Trophoblast cell (in vitro differentiated cells and primary cell): ENCODE results near the gene RWDD1.

Experiments used
- DNase-seq, 2 donors: peaks; one replicate each; pipeline ENCODE4 v3.0.0-alpha.2; 2016
- H2AFZ ChIP-seq: 2 replicates; pipeline ENCODE4 v1.6.1; 2013; ENCODE audit warnings: low read length, moderate library complexity, mild to moderate bottlenecking; ENCODE audit not compliant: insufficient read depth, poor library complexity
- H2AK5ac ChIP-seq: 2 replicates; pipeline ENCODE4 v1.6.1; 2013; ENCODE audit warnings: mild to moderate bottlenecking, low read length
- H2BK120ac ChIP-seq: 2 replicates; pipeline ENCODE4 v1.6.1; 2013; ENCODE audit warnings: low read length, mild to moderate bottlenecking, moderate library complexity; ENCODE audit not compliant: insufficient read depth, poor library complexity
- H2BK12ac ChIP-seq: 2 replicates; pipeline ENCODE4 v1.6.1; 2013; ENCODE audit warnings: mild to moderate bottlenecking, low read length, moderate library complexity
- H2BK5ac ChIP-seq: 2 replicates; pipeline ENCODE4 v1.6.1; 2013; ENCODE audit warnings: low read length, low read depth, moderate library complexity, mild to moderate bottlenecking; ENCODE audit not compliant: poor library complexity
- H3K14ac ChIP-seq: 2 replicates; pipeline ENCODE4 v1.6.1; 2013; ENCODE audit warnings: mild to moderate bottlenecking, low read length
- H3K18ac ChIP-seq: 2 replicates; pipeline ENCODE4 v1.6.1; 2013; ENCODE audit warnings: mild to moderate bottlenecking, low read length
- H3K23ac ChIP-seq: 2 replicates; pipeline ENCODE4 v1.6.1; 2013; ENCODE audit warnings: low read length
- H3K27ac ChIP-seq: 2 replicates; pipeline ENCODE4 v1.5.1; 2013; ENCODE audit warnings: low read depth, mild to moderate bottlenecking, inconsistent platforms, low read length, moderate library complexity
- H3K27me3 ChIP-seq: 2 replicates; pipeline ENCODE4 v1.6.1; 2013; ENCODE audit warnings: inconsistent platforms, mild to moderate bottlenecking, low read length, moderate library complexity; ENCODE audit not compliant: insufficient read depth
- H3K36me3 ChIP-seq, 2 experiments: 1 replicate in 1 of 2; 2 replicates in 1 of 2; pipeline ENCODE4 v1.6.1; 2013; ENCODE audit warnings: low read length in 2 of 2, mild to moderate bottlenecking in 2 of 2, moderate library complexity in 1 of 2; ENCODE audit not compliant: insufficient read depth in 2 of 2, control insufficient read depth in 1 of 2
- H3K4ac ChIP-seq: 2 replicates; pipeline ENCODE4 v1.6.1; 2013; ENCODE audit warnings: low read depth, mild to moderate bottlenecking, low read length, moderate library complexity
- H3K4me1 ChIP-seq, 2 experiments: 1 replicate in 1 of 2; 2 replicates in 1 of 2; pipeline ENCODE4 v1.6.1; 2013; ENCODE audit warnings: low read length in 2 of 2, mild to moderate bottlenecking in 2 of 2, moderate library complexity in 1 of 2; ENCODE audit not compliant: insufficient read depth in 2 of 2, control insufficient read depth in 1 of 2
- H3K4me2 ChIP-seq: 2 replicates; pipeline ENCODE4 v1.6.1; 2013; ENCODE audit warnings: inconsistent platforms, mild to moderate bottlenecking, low read length, moderate library complexity
- H3K4me3 ChIP-seq: 2 replicates; pipeline ENCODE4 v1.5.1; 2013; ENCODE audit warnings: mild to moderate bottlenecking, low read depth, low read length, inconsistent platforms
- H3K79me1 ChIP-seq: one replicate; pipeline ENCODE4 v1.6.1; 2013; ENCODE audit warnings: low read length
- H3K79me2 ChIP-seq: 2 replicates; pipeline ENCODE4 v1.6.1; 2013; ENCODE audit warnings: low read length, mild to moderate bottlenecking; ENCODE audit not compliant: control insufficient read depth, insufficient read depth, poor library complexity
- H3K9ac ChIP-seq: 2 replicates; pipeline ENCODE4 v1.6.1; 2013; ENCODE audit warnings: mild to moderate bottlenecking, low read length
- H3K9me3 ChIP-seq: 2 replicates; pipeline ENCODE4 v1.6.1; 2013; ENCODE audit warnings: low read depth, mild to moderate bottlenecking, control low read depth, inconsistent platforms, low read length; ENCODE audit not compliant: insufficient read depth
- H4K12ac ChIP-seq: 2 replicates; pipeline ENCODE4 v1.6.1; 2013; ENCODE audit warnings: low read depth, mild to moderate bottlenecking, low read length, moderate library complexity
- H4K8ac ChIP-seq: 2 replicates; pipeline ENCODE4 v1.6.1; 2013; ENCODE audit warnings: low read depth, mild to moderate bottlenecking, low read length, moderate library complexity
- H4K91ac ChIP-seq: one replicate; pipeline ENCODE4 v1.6.1; 2013; ENCODE audit warnings: low read depth, mild to moderate bottlenecking, low read length, moderate library complexity
- WGBS: extraction: QIAGEN DNeasy Blood & Tissue Kit; methylation state at CpG from one replicate; pipeline ENCODE4 v1.1.7; 2013; ENCODE audit warnings: missing lambda C conversion rate; ENCODE audit not compliant: insufficient read length, insufficient coverage; ENCODE audit errors: extremely low coverage; 5-methylcytosine and 5-hydroxymethylcytosine counted together

Gene RWDD1

GRCh38 chr6:116615937-116616736, 44.8 kb downstream of the RWDD1 start, which contains the start of gene RSPH4A:
RSPH4A (plus strand) TSS chr6:116616479; CDS start chr6:116616624, 145 bp downstream.
- Histone ChIP-seq H3K9ac (peak within 1 kb of the TSS; percentile 4), H2AK5ac (no peak within 1 kb of the TSS), H3K4me1 (peaks cover 0 to 6% of the 10 kb centered on the region in 2 experiments), H3K36me3 (no peaks in the 10 kb centered on the region), H4K91ac (peak within 1 kb of the TSS; percentile 64), H4K12ac (peak within 1 kb of the TSS; percentile 44), H2BK5ac (no peak within 1 kb of the TSS), H3K18ac (peak within 1 kb of the TSS; percentile 79), H3K27me3 (no peaks in the 10 kb centered on the region), H3K27ac (no peak within 1 kb of the TSS), H3K4ac (no peak within 1 kb of the TSS), H3K79me1 (peaks cover 2% of the 10 kb centered on the region), H4K8ac (peak within 1 kb of the TSS; percentile 85), H3K79me2 (peaks cover 2% of the 10 kb centered on the region), H3K14ac (peak within 1 kb of the TSS; percentile 67), H2BK120ac (peak within 1 kb of the TSS; percentile 54), H3K4me2 (peak within 1 kb of the TSS; percentile 62), H3K4me3 (peak within 1 kb of the TSS; percentile 72), H2AFZ (peak within 1 kb of the TSS; percentile 27), H3K9me3 (no peaks in the 10 kb centered on the region), H2BK12ac (no peak within 1 kb of the TSS), H3K23ac (no peak within 1 kb of the TSS)
- no CpG with 5 or more reads among the region's 29 CpGs for WGBS
- DNase-seq, result peak; percentile 73 to 88

GRCh38 chr6:116616737-116617053, 45.4 kb downstream of the RWDD1 start:
- H3K4ac ChIP-seq, result no peak overlapping the region
- H3K27me3 ChIP-seq, result no peaks in the 10 kb centered on the region
- no peak overlapping the region for H2AFZ ChIP-seq
- peaks cover 2% of the 10 kb centered on the region for H3K79me1 ChIP-seq
- H3K14ac ChIP-seq, result no peak overlapping the region
- peaks cover 0 to 6% of the 10 kb centered on the region in 2 experiments for H3K4me1 ChIP-seq
- no peak overlapping the region for H4K8ac ChIP-seq
- peaks cover 2% of the 10 kb centered on the region for H3K79me2 ChIP-seq
- H3K27ac ChIP-seq, result no peak overlapping the region
- H3K4me3 ChIP-seq, result no peak overlapping the region
- H2BK5ac ChIP-seq, result no peak overlapping the region
- no peak overlapping the region for H3K9ac ChIP-seq
- H3K18ac ChIP-seq, result no peak overlapping the region
- H3K36me3 ChIP-seq, result no peaks in the 10 kb centered on the region
- no peak overlapping the region for H2BK12ac ChIP-seq
- H3K23ac ChIP-seq, result no peak overlapping the region
- no peaks in the 10 kb centered on the region for H3K9me3 ChIP-seq
- no peak overlapping the region for H4K12ac ChIP-seq
- H2AK5ac ChIP-seq, result no peak overlapping the region
- DNase-seq, result peak; percentile 1 to 41
- no peak overlapping the region for H2BK120ac ChIP-seq
- H4K91ac ChIP-seq, result no peak overlapping the region
- no CpG with 5 or more reads among the region's 16 CpGs for WGBS
- H3K4me2 ChIP-seq, result peak overlapping the region; percentile 62

DNA sequence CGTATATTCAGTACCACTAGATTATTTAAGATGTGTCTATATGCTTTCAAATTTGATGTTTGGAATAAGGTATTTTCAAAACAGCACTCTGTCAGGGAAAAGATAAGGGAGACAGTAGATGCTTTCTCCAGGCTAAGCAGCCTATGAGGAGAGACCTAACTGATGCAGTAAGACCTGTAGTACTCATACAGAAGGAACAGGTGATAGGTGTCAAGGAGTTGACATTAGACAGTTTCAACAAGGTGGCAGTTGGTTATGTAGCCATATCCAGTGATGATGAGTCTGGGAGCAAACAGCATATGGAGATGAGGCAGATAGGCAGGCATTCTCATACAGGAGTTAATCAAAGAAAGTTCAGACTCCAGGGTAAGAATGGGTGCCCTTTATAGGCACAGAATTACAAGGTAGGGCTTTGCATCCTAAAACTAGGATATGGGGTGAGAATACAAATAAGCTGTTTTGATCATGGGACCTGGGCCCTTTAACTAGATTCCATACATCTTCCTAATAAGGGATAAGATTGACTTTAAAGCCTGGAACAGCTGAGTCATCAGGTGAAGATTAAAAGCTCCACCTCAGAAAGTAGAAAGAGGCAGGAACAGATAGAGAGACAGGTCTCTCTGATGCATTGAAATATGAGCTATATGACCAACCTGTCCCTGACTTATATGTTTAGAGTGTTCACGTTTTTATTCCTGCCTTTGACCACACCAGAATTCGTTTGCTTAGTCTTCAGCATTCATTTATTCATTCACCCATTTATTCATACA, 52.9 kb downstream of the RWDD1 start:
- H4K12ac ChIP-seq, result no peak overlapping the region
- H3K79me1 ChIP-seq, result no peaks in the 10 kb centered on the region
- H2BK120ac ChIP-seq, result no peak overlapping the region
- no peaks in the 10 kb centered on the region for H3K9me3 ChIP-seq
- no peaks in the 10 kb centered on the region for H3K79me2 ChIP-seq
- no peak overlapping the region for H3K14ac ChIP-seq
- no peaks in the 10 kb centered on the region for H3K4me1 ChIP-seq
- no peak overlapping the region for H4K91ac ChIP-seq
- H2AFZ ChIP-seq, result no peak overlapping the region
- no peak overlapping the region for H4K8ac ChIP-seq
- no peak overlapping the region for H3K23ac ChIP-seq
- no peak overlapping the region for H2BK12ac ChIP-seq
- H2BK5ac ChIP-seq, result no peak overlapping the region
- DNase-seq, result no peak
- no CpG with 5 or more reads among the region's 3 CpGs for WGBS
- H3K4me3 ChIP-seq, result no peak overlapping the region
- H3K4me2 ChIP-seq, result no peak overlapping the region
- H3K36me3 ChIP-seq, result no peaks in the 10 kb centered on the region
- no peak overlapping the region for H3K4ac ChIP-seq
- H2AK5ac ChIP-seq, result no peak overlapping the region
- H3K27me3 ChIP-seq, result no peaks in the 10 kb centered on the region
- no peak overlapping the region for H3K27ac ChIP-seq
- no peak overlapping the region for H3K9ac ChIP-seq
- H3K18ac ChIP-seq, result no peak overlapping the region

- Histone ChIP-seq H3K4ac (no peak overlapping the region), H3K36me3 (no peaks in the 10 kb centered on the region), H2AK5ac (no peak overlapping the region), H2BK120ac (no peak overlapping the region), H3K79me2 (no peaks in the 10 kb centered on the region), H2AFZ (no peak overlapping the region), H2BK12ac (no peak overlapping the region), H3K27me3 (no peaks in the 10 kb centered on the region), H3K9me3 (no peaks in the 10 kb centered on the region), H4K8ac (no peak overlapping the region), H4K91ac (no peak overlapping the region), H3K14ac (no peak overlapping the region), H3K4me2 (no peak overlapping the region), H3K79me1 (no peaks in the 10 kb centered on the region), H3K4me3 (no peak overlapping the region), H4K12ac (no peak overlapping the region), H3K4me1 (no peaks in the 10 kb centered on the region), H3K18ac (no peak overlapping the region), H3K27ac (no peak overlapping the region), H2BK5ac (no peak overlapping the region), H3K9ac (no peak overlapping the region), H3K23ac (no peak overlapping the region)
- DNase-seq, result no peak
- no CpG with 5 or more reads among the region's 3 CpGs for WGBS
Measured at GRCh38 chr6:116625872-116626271, 54.6 kb downstream of the RWDD1 start.
